IMR-90 (cell line): Measurements from ENCODE around the gene TCF4. TPM values are rescaled to one million over a fixed set of nuclear protein-coding genes. Genes with fewer than 3 reads are reported as not detected.

ENCODE experiments used
- ATAC-seq: fragments of 200-7000 bp; cut with Tn5 transposase; 2 replicates; pipeline ENCODE4 v1.9.1; 2020; ENCODE audit warnings: low read depth, mild to moderate bottlenecking, moderate library complexity
- BruUV-seq: library from RNA; stranded (reverse); fragments of 400-500 nt; replicated peaks from 2 replicates; lab custom pipeline; 2021; lab: Mats Ljungman, UMichigan
- CTCF ChIA-PET: fragments of 300-600 bp; formaldehyde crosslinking; extraction: SDS; loops from one replicate; lab custom pipeline; 2021; ENCODE audit warnings: antibody characterized with exemption; lab: Yijun Ruan, JAX
- POLR2A ChIA-PET: fragments of 300-600 bp; sonication (Branson Sonifier 250); formaldehyde crosslinking; loops from one replicate; lab custom pipeline; 2022; ENCODE audit warnings: antibody characterized with exemption; ENCODE audit not compliant: unreplicated experiment; lab: Charles Lee
- DNase-seq: peaks from one replicate; pipeline ENCODE4 v3.0.0; 2013
- H2AFZ ChIP-seq: replicated peaks from 2 replicates; pipeline ENCODE3; 2013; ENCODE audit warnings: low read length, mild to moderate bottlenecking; ENCODE audit not compliant: poor library complexity
- H2AK5ac ChIP-seq: 2 replicates; pipeline ENCODE4 v1.6.1; 2013; ENCODE audit warnings: low read depth, low read length, inconsistent platforms
- H2AK9ac ChIP-seq: replicated peaks from 2 replicates; pipeline ENCODE3; 2013; ENCODE audit warnings: mild to moderate bottlenecking, low read depth, low read length, moderate library complexity; ENCODE audit not compliant: poor library complexity
- H2BK120ac ChIP-seq: 2 replicates; pipeline ENCODE4 v1.6.1; 2013; ENCODE audit warnings: low read depth, low read length, inconsistent platforms
- H2BK15ac ChIP-seq: 3 replicates; pipeline ENCODE4 v1.6.1; 2013; ENCODE audit warnings: low read depth, low read length, inconsistent platforms
- H2BK20ac ChIP-seq: 2 replicates; pipeline ENCODE4 v1.6.1; 2013; ENCODE audit warnings: low read depth, mild to moderate bottlenecking, inconsistent platforms, low read length, moderate library complexity
- H2BK5ac ChIP-seq: 2 replicates; pipeline ENCODE4 v1.6.1; 2013; ENCODE audit warnings: mild to moderate bottlenecking, low read depth, low read length, inconsistent platforms; ENCODE audit not compliant: poor library complexity, severe bottlenecking
- H3K14ac ChIP-seq: replicated peaks from 2 replicates; pipeline ENCODE4 v1.6.1; 2013; ENCODE audit warnings: low read depth, low read length, inconsistent platforms
- H3K18ac ChIP-seq: 2 replicates; pipeline ENCODE4 v1.6.1; 2013; ENCODE audit warnings: low read depth, low read length, control low read depth
- H3K23ac ChIP-seq: 2 replicates; pipeline ENCODE4 v1.6.1; 2013; ENCODE audit warnings: low read depth, low read length, inconsistent platforms
- H3K27ac ChIP-seq: 2 replicates; pipeline ENCODE4 v1.5.1; 2013; ENCODE audit warnings: mild to moderate bottlenecking, control low read depth, low read length; ENCODE audit not compliant: insufficient read depth
- H3K27me3 ChIP-seq: 2 replicates; pipeline ENCODE4 v1.6.1; 2013; ENCODE audit warnings: low read length; ENCODE audit not compliant: control insufficient read depth, insufficient read depth
- H3K36me3 ChIP-seq: 2 replicates; pipeline ENCODE4 v1.6.1; 2013; ENCODE audit warnings: low read length, mixed read lengths; ENCODE audit not compliant: control insufficient read depth, insufficient read depth
- H3K4ac ChIP-seq: 2 replicates; pipeline ENCODE4 v1.6.1; 2013; ENCODE audit warnings: low read depth, low read length, inconsistent platforms
- H3K4me1 ChIP-seq: 2 replicates; pipeline ENCODE4 v1.6.1; 2013; ENCODE audit warnings: low read length, mixed read lengths; ENCODE audit not compliant: control insufficient read depth, insufficient read depth
- H3K4me2 ChIP-seq: 2 replicates; pipeline ENCODE4 v1.6.1; 2013; ENCODE audit warnings: low read depth, mild to moderate bottlenecking, control low read depth, low read length, moderate library complexity
- H3K4me3 ChIP-seq: 2 replicates; pipeline ENCODE4 v1.5.1; 2013; ENCODE audit warnings: low read depth, mild to moderate bottlenecking, control low read depth, low read length, moderate library complexity; ENCODE audit not compliant: insufficient read depth
- H3K56ac ChIP-seq: 2 replicates; pipeline ENCODE4 v1.6.1; 2013; ENCODE audit warnings: low read length, inconsistent platforms; ENCODE audit not compliant: insufficient read depth; ENCODE audit errors: extremely low read depth
- H3K79me1 ChIP-seq, 2 experiments: 2 replicates each; pipeline ENCODE4 v1.6.1; 2013; ENCODE audit warnings: low read length in 2 of 2, inconsistent platforms in 1 of 2, low read depth in 1 of 2
- H3K9ac ChIP-seq: 2 replicates; pipeline ENCODE4 v1.6.1; 2013; ENCODE audit warnings: low read depth, low read length, control low read depth
- H3K9me1 ChIP-seq: 2 replicates; pipeline ENCODE4 v1.6.1; 2013; ENCODE audit warnings: low read length, inconsistent platforms; ENCODE audit not compliant: insufficient read depth
- H3K9me3 ChIP-seq: 2 replicates; pipeline ENCODE4 v1.6.1; 2013; ENCODE audit warnings: low read length; ENCODE audit not compliant: control insufficient read depth, insufficient read depth
- H4K20me1 ChIP-seq: 2 replicates; pipeline ENCODE4 v1.6.1; 2013; ENCODE audit warnings: low read length, inconsistent platforms; ENCODE audit not compliant: insufficient read depth
- H4K5ac ChIP-seq: 2 replicates; pipeline ENCODE4 v1.6.1; 2013; ENCODE audit warnings: mild to moderate bottlenecking, low read depth, low read length, control low read depth
- H4K8ac ChIP-seq, 2 experiments: 2 replicates each; pipeline ENCODE4 v1.6.1; 2013; ENCODE audit warnings: low read depth in 2 of 2, low read length in 2 of 2, control low read depth in 1 of 2, inconsistent platforms in 1 of 2
- H4K91ac ChIP-seq: 2 replicates; pipeline ENCODE4 v1.6.1; 2013; ENCODE audit warnings: low read depth, low read length, inconsistent platforms; ENCODE audit not compliant: insufficient read depth
- ELK1 ChIP-seq: fragments of 150-350 bp; IDR thresholded peaks from 2 replicates; pipeline ENCODE4 v1.6.1; 2016; ENCODE audit warnings: low read depth, mild to moderate bottlenecking, low read length, moderate library complexity, borderline replicate concordance
- MAFK ChIP-seq: IDR thresholded peaks from 2 replicates; pipeline ENCODE4 v1.6.1; 2012; ENCODE audit warnings: low read depth, low read length, improper control_type of control experiment
- WGBS, 2 experiments: methylation state at CpG; one replicate each; pipeline versions ENCODE4 v1.1.5 to v1.1.7; 2013; ENCODE audit warnings: missing lambda C conversion rate in 2 of 2; ENCODE audit not compliant: insufficient read length in 1 of 2; ENCODE audit errors: extremely low coverage in 2 of 2; 5-methylcytosine and 5-hydroxymethylcytosine counted together
- dilution Hi-C: fragments of 300-500 bp; cut with HindIII; formaldehyde crosslinking; loops from one replicate; pipeline ENCODE4 v1.14.3; 2018; ENCODE audit warnings: low sequenced_read_pairs; ENCODE audit not compliant: unreplicated experiment
- in situ Hi-C: fragments of 300-500 bp; cut with MboI; formaldehyde crosslinking; loops from 3 replicates; pipeline ENCODE4 v1.14.3; 2019; ENCODE audit warnings: low sequenced_read_pairs, inconsistent platforms, mixed read lengths
- intact Hi-C: fragments of 100-400 bp; cut with micrococcal nuclease; formaldehyde crosslinking; loops from 2 replicates; pipeline ENCODE4 v1.10.0; 2022
- polyA plus RNA-seq, 3 experiments: library from polyadenylated mRNA; depleted of rRNA; stranded (reverse); fragments of >200 nt; gene quantifications; 2 replicates each; pipeline ENCODE4 v1.2.3, GENCODE V29; 2012; ENCODE audit warnings: low replicate concordance in 1 of 3
- total RNA-seq: library from RNA; depleted of rRNA; stranded (reverse); fragments of >200 nt; gene quantifications from 2 replicates; pipeline ENCODE4 v1.2.3, GENCODE V29; 2012

The TCF4 gene
- total and polyA plus RNA-seq, 2 of the 4 experiments (the other 2 are of a cell fraction), result 30.0 to 87.1 TPM

GRCh38 chr18:55317864-55318263 lies 270.1 kb downstream of the TCF4 start:
- WGBS, 2 experiments, result no CpG with 5 or more reads among the region's 6 CpGs
- H3K4ac ChIP-seq, result no peak overlapping the region
- peaks cover 3% of the 10 kb centered on the region; the same call in 1 of the 2 replicates for H3K4me1 ChIP-seq
- ChIA-PET POLR2A (no interaction called here), CTCF (interaction anchor here (0.6 to 1.4 kb wide), 2 partner anchors 84 to 1230 kb away, joined by 4 to 5 read pairs; no protein-coding TSS in a partner anchor)
- no peak overlapping the region for H2BK5ac ChIP-seq
- peaks cover 16 to 55% of the 10 kb centered on the region in 2 experiments for H3K79me1 ChIP-seq
- H4K20me1 ChIP-seq, result peaks cover 7% of the 10 kb centered on the region; the same call in 1 of the 2 replicates
- no peak overlapping the region for H4K91ac ChIP-seq
- no peak overlapping the region for H3K14ac ChIP-seq
- intact Hi-C loops, result loop anchor here (2.0 to 5.0 kb wide), 2 partner anchors 36 to 73 kb away; no protein-coding TSS in a partner anchor
- H3K9me3 ChIP-seq, result no peaks in the 10 kb centered on the region
- DNase-seq, result no peak
- H3K18ac ChIP-seq, result no peak overlapping the region
- H2AFZ ChIP-seq, result no peak overlapping the region
- no peak overlapping the region for H2AK5ac ChIP-seq
- H3K9me1 ChIP-seq, result peaks cover 7% of the 10 kb centered on the region
- H2BK120ac ChIP-seq, result no peak overlapping the region
- no peak overlapping the region for H4K5ac ChIP-seq
- H3K56ac ChIP-seq, result no peak overlapping the region
- peak; percentile 35; the same call in 1 of the 2 replicates for TF ChIP-seq MAFK
- TF ChIP-seq ELK1, result no peak
- no peak overlapping the region for H3K4me3 ChIP-seq
- H3K27ac ChIP-seq, result no peak overlapping the region
- in situ Hi-C loops, result no loop called here
- H3K23ac ChIP-seq, result peak overlapping the region; percentile 67; the same call in 1 of the 2 replicates
- ATAC-seq, result no peak
- dilution Hi-C loops, result no loop called here
- no peak overlapping the region for H2BK15ac ChIP-seq
- H3K4me2 ChIP-seq, result no peak overlapping the region
- no peak overlapping the region for H2BK20ac ChIP-seq
- no peak overlapping the region for H2AK9ac ChIP-seq
- H4K8ac ChIP-seq, result no peak overlapping the region
- no TSS peak for BruUV-seq
- H3K36me3 ChIP-seq, result no peaks in the 10 kb centered on the region
- H3K27me3 ChIP-seq, result no peaks in the 10 kb centered on the region
- no peak overlapping the region for H3K9ac ChIP-seq
